ENCODE results near the gene TBC1D22B.
"Not testable (repeated sequence)": the region's sequence is repeated elsewhere in the genome, so short reads cannot be mapped to it uniquely, and the experiment has no call there.

The TBC1D22B gene

DNA sequence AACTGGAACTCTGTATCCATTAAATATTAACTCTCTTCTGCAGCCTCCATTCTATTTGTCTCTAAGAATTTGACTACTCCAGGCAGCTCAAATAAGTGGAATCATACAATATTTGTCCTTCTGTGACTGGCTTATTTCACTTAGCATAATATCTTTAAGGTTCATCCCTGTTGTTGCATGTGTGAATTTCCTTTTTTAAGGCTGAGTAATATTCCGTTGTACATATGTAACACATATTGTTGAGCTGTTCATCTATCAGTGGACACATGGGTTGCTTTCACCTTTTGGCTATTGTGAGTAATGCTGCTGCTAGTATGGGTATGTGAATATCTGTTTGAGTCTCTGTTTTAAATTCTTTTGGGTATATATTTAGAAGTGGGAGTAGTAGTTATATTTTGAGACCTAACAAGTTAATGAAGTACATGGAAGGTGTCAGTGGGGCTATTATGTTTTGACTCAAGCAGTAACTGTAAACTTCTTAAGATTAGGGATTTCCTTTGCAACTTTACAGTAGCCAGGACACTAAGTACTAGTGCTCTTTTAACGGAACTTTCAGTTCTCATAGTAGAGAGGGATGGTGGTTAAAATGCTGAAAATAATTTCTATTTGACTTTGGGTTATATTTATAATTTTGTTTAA, 30.1 kb downstream of the TBC1D22B start:
- CTCF ChIA-PET: no interaction called here
- TF ChIP-seq, protein P1, sequence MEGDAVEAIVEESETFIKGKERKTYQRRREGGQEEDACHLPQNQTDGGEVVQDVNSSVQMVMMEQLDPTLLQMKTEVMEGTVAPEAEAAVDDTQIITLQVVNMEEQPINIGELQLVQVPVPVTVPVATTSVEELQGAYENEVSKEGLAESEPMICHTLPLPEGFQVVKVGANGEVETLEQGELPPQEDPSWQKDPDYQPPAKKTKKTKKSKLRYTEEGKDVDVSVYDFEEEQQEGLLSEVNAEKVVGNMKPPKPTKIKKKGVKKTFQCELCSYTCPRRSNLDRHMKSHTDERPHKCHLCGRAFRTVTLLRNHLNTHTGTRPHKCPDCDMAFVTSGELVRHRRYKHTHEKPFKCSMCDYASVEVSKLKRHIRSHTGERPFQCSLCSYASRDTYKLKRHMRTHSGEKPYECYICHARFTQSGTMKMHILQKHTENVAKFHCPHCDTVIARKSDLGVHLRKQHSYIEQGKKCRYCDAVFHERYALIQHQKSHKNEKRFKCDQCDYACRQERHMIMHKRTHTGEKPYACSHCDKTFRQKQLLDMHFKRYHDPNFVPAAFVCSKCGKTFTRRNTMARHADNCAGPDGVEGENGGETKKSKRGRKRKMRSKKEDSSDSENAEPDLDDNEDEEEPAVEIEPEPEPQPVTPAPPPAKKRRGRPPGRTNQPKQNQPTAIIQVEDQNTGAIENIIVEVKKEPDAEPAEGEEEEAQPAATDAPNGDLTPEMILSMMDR (conservative IDR thresholded peaks at IDR 0.05; ENCODE audit: low read depth): no peak
- POLR2A ChIA-PET (ENCODE audit: low non-redundant PET): no interaction called here
- no peak for DNase-seq (ENCODE audit: low spot score)
- H3K27ac ChIP-seq: no peak overlapping the region

DNA sequence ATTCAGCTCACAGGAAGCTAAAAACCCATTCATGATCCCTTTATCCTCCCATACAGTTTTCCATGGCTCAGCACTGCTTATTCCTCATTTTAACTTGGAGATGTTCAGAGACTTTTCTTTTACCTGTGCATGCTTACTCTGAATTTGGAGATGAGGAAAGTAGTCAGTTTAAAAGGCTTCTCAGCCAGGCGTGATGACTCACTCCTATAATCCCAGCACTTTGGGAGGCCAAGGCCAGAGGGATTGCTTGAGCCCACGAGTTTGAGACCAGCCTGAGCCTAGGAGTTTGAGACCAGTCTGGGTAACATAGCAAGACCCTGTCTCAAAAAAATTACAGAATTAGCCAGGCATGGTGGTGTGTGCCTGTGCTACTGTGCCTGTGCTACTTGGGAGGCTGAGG, 30.7 kb downstream of the TBC1D22B start:
- CTCF ChIA-PET: no interaction called here

DNA sequence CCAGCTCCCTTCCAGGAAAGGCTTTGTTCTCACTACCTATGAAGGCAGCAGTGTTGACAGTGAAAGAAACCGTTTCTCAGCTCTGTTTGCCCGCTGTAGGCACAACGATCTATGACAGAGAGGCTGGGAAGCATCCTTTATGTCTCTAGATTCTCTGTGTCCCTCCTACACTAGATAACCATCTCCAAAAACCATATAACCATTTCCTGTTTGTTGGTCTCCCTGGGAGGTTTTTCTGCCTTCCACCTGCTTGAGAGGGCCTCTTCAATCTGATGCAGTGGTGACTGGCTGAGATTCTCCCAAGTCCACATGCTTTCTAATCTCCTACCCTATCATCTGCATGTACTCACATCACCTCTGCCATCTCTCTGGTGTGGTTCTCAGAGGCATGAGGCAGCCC, 32.4 kb downstream of the TBC1D22B start:
- POLR2A ChIA-PET (ENCODE audit: low non-redundant PET): no interaction called here
- no peak for DNase-seq (ENCODE audit: low spot score)
- CTCF ChIA-PET: interaction anchor here (1.0 to 1.2 kb wide), 2 partner anchors 10 to 14 kb away, joined by 3 to 4 read pairs; no protein-coding TSS in a partner anchor

More for the DNA sequence above, 30.7 kb downstream of the TBC1D22B start:
- no peak overlapping the region for H3K27ac ChIP-seq
- TF ChIP-seq, protein P1 (conservative IDR thresholded peaks at IDR 0.05; ENCODE audit: low read depth): no peak
- no peak for DNase-seq (ENCODE audit: low spot score)
- POLR2A ChIA-PET (ENCODE audit: low non-redundant PET): no interaction called here

DNA sequence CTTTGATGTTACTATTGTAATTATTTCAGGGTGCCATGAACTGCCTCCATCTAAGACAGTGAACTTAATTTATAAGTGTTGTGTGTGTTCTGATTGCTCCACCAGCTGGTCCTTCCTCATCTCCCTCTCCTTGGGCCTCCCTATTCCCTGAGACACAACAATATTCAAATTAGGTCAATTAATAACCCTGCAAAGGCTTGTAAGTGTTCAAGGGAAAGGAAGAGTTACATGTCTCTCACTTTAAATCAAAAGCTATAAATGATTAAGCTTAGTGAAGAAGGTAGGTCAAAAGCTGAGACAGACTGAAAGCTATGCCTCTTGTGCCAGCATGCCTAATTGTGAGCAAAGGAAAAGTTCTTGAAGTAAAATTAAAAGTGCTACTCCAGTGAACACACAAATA, 35.9 kb downstream of the TBC1D22B start:
- TF ChIP-seq, protein P1 (conservative IDR thresholded peaks at IDR 0.05; ENCODE audit: low read depth): no peak
- CTCF ChIA-PET: interaction anchor here (1.2 kb wide), 1 partner anchor 11 kb away, joined by 3 read pairs; no protein-coding TSS in a partner anchor
- H3K27ac ChIP-seq: no peak overlapping the region
- POLR2A ChIA-PET (ENCODE audit: low non-redundant PET): no interaction called here
- no peak for DNase-seq (ENCODE audit: low spot score)

More for the DNA sequence above, 32.4 kb downstream of the TBC1D22B start:
- TF ChIP-seq, protein P1 (conservative IDR thresholded peaks at IDR 0.05; ENCODE audit: low read depth): no peak
- no peak overlapping the region for H3K27ac ChIP-seq

DNA sequence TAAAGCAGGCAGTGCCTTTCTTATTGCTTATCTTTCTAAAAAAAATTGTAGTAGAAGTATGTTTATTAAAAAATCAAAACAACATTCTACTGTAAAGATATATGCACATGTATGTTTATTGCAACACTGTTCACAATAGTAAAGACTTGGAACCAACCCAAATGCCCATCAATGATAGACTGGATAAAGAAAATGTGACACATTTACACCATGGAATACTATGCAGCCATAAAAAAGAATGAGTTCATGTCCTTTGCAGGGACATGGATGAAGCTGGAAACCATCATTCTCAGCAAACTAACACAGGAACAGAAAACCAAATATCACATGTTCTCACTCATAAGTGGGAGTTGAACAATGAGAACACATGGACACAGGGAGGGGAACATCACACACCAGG, 40.1 kb downstream of the TBC1D22B start:
- H3K27ac ChIP-seq; DNase-seq (ENCODE audit: low spot score); CTCF ChIA-PET; POLR2A ChIA-PET (ENCODE audit: low non-redundant PET): not testable (repeated sequence)

DNA sequence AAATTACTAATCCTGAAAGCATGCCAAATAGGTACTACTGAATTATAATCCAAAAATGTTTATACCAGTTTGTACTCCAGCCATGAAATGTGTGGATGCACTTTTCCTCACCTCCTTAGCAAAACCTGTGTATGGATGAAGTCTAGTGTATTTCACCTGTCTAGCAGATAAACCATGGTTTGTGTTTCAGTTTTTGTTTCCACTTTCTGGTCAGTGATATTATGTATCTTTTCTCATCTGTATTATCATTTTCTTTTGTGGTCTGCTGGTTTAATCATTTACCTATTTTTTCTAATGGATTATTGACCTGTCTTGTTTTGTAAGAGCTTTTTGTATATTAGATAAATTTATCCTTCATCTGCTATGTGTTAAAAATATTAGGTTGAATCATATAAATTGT, 41.4 kb downstream of the TBC1D22B start:
- H3K27ac ChIP-seq: no peak overlapping the region
- TF ChIP-seq, protein P1 (conservative IDR thresholded peaks at IDR 0.05; ENCODE audit: low read depth): no peak
- no peak for DNase-seq (ENCODE audit: low spot score)
- ChIA-PET CTCF (interaction anchor here (0.7 to 1.1 kb wide), 2 partner anchors 16 to 22 kb away, joined by 3 to 5 read pairs; no protein-coding TSS in a partner anchor), POLR2A (ENCODE audit: low non-redundant PET) (no interaction called here)

DNA sequence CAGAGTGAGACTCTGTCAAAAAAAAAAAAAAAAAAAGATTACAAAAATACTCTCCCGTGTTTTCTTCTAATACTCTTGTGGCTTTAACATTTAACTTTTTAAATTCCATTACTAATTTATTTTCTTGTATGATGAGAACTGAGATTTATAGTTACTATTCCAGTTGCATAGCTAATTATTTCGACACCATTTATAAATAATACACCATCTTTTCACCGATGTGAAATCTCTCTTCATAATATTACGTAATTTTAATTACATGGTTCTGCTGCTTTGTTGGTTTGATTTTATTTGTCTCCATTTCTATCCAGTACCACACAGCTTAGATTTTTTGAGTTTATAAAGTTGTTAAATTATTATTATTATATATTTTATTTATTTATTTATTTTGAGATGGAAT, 42.4 kb downstream of the TBC1D22B start:
- H3K27ac ChIP-seq: no peak overlapping the region
- TF ChIP-seq, protein P1 (conservative IDR thresholded peaks at IDR 0.05; ENCODE audit: low read depth): no peak
- CTCF ChIA-PET: interaction anchor here (0.9 to 1.1 kb wide), 3 partner anchors 10 to 15 kb away, joined by 4 to 5 read pairs (median 4); no protein-coding TSS in a partner anchor
- no peak for DNase-seq (ENCODE audit: low spot score)
- POLR2A ChIA-PET (ENCODE audit: low non-redundant PET): no interaction called here

Measured in RWPE1 (cell line).